Nephron progenitor cell (in vitro differentiated cells): ENCODE measurements around the gene CTDSPL.
"Not testable (repeated sequence)": the region's sequence is repeated elsewhere in the genome, so short reads cannot be mapped to it uniquely, and the experiment has no call there.

Experiments
- DNase-seq: peaks from one replicate; pipeline ENCODE4 v3.0.0; 2021
- H3K27ac Mint-ChIP-seq: 2 replicates; pipeline ENCODE4 v1.8.0; 2021; ENCODE audit warnings: mild to moderate bottlenecking, moderate library complexity, mixed read lengths
- H3K27me3 Mint-ChIP-seq: 2 replicates; pipeline ENCODE4 v1.8.0; 2021; ENCODE audit warnings: mild to moderate bottlenecking, low read depth, mixed read lengths; ENCODE audit not compliant: poor library complexity
- H3K36me3 Mint-ChIP-seq: 2 replicates; pipeline ENCODE4 v1.8.0; 2021; ENCODE audit warnings: low read depth, mixed read lengths
- H3K4me1 Mint-ChIP-seq: 2 replicates; pipeline ENCODE4 v1.8.0; 2021; ENCODE audit warnings: mixed read lengths
- H3K4me3 Mint-ChIP-seq: 2 replicates; pipeline ENCODE4 v1.8.0; 2021; ENCODE audit warnings: mild to moderate bottlenecking, moderate library complexity, mixed read lengths
- H3K9me3 Mint-ChIP-seq: 2 replicates; pipeline ENCODE4 v1.8.0; 2021; ENCODE audit warnings: mild to moderate bottlenecking, moderate library complexity, mixed read lengths
- TF ChIP-seq, protein P1 (sequence below): fragments of 200-600 bp; sonication (generic); IDR thresholded peaks from 2 replicates; pipeline ENCODE4 v1.5.0; 2021; ENCODE audit warnings: antibody characterized with exemption

CTDSPL gene, protein sequence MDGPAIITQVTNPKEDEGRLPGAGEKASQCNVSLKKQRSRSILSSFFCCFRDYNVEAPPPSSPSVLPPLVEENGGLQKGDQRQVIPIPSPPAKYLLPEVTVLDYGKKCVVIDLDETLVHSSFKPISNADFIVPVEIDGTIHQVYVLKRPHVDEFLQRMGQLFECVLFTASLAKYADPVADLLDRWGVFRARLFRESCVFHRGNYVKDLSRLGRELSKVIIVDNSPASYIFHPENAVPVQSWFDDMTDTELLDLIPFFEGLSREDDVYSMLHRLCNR

DNA sequence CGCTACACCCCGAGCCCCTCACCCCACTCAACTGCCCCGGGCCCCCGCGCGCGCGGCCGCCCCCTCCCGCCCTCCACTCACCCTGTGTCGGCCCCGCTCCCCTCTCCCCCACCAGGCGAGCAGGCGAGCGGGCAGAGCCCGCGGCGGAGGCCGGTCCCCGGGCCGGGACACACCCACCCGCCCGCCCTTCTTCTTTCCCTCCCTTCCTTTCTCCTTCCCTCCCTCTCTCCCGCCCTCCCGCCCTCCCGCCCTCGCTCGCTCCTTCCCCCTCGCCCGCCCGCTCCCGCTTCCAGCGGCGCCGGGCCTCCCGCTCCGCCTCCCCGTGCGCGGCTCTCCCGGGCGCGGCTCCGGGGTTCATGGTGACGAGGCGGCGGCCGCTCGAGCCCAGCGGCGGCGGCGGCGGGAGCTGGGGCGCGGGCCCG lies at the start of gene CTDSPL:
TSS of gene CTDSPL (plus strand) at position 261 of the 422 bp plus-strand sequence. CDS start 320 bp downstream, outside the sequence.
- DNase-seq: peak; percentile 70
- H3K9me3 Mint-ChIP-seq: peaks cover 17% of the 10 kb centered on the region
- H3K4me1 Mint-ChIP-seq: peaks cover 37% of the 10 kb centered on the region

DNA sequence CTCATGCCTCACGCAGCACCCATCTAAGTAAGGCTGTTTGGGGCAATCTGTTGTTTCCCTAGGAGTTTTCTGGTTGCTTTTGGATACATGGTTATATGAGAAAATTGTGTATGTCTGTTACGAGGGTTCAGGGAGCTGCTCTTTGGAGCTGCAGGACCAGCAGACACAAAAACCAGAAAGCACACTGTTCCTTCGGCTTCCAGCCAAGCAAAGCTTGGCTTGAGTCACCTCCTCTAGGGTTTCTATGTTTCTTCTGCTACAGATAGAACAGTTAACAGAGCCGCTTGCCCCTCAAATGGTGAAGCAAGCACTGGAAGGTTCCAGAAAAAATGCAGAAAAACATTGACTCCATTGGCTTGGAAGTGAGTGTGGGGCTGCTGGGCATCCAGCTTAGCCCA lies 49.2 kb upstream of the CTDSPL start:
- H3K9me3 Mint-ChIP-seq: peaks cover 3% of the 10 kb centered on the region
- H3K4me1 Mint-ChIP-seq: peaks cover 38% of the 10 kb centered on the region
- no peak overlapping the region for H3K4me3 Mint-ChIP-seq
- DNase-seq: no peak
- H3K36me3 Mint-ChIP-seq: peaks cover 51% of the 10 kb centered on the region
- no peak overlapping the region for H3K27ac Mint-ChIP-seq
- H3K27me3 Mint-ChIP-seq: peaks cover 3% of the 10 kb centered on the region
- TF ChIP-seq, protein P1, sequence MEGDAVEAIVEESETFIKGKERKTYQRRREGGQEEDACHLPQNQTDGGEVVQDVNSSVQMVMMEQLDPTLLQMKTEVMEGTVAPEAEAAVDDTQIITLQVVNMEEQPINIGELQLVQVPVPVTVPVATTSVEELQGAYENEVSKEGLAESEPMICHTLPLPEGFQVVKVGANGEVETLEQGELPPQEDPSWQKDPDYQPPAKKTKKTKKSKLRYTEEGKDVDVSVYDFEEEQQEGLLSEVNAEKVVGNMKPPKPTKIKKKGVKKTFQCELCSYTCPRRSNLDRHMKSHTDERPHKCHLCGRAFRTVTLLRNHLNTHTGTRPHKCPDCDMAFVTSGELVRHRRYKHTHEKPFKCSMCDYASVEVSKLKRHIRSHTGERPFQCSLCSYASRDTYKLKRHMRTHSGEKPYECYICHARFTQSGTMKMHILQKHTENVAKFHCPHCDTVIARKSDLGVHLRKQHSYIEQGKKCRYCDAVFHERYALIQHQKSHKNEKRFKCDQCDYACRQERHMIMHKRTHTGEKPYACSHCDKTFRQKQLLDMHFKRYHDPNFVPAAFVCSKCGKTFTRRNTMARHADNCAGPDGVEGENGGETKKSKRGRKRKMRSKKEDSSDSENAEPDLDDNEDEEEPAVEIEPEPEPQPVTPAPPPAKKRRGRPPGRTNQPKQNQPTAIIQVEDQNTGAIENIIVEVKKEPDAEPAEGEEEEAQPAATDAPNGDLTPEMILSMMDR: no peak

More for the DNA sequence above, at the start of gene CTDSPL:
- H3K27me3 Mint-ChIP-seq: no peaks in the 10 kb centered on the region
- H3K27ac Mint-ChIP-seq: peak within 1 kb of the TSS; percentile 84
- TF ChIP-seq, protein P1: no peak
- peaks cover 18% of the 10 kb centered on the region for H3K36me3 Mint-ChIP-seq
- peak within 1 kb of the TSS; percentile 92 for H3K4me3 Mint-ChIP-seq

DNA sequence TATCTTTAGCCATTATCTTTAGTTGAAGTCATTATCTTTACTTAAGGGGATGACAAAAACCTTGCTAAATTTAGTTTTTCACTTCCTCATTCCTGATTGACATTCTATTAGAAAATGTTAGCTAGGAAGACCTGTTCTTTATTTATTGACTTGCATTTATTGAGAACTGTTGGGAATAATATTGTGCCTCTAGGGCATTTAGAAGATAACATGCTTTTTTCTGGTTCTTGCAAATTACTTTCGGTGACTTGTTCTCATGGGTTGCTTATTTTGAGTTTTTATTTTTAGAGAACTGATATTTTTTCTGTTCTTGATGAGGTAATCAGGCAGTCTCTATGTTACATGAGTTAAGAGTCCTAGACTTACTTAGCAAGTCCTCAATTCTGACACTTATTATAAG lies 48.3 kb upstream of the CTDSPL start:
- H3K27me3 Mint-ChIP-seq: no peaks in the 10 kb centered on the region
- peaks cover 3% of the 10 kb centered on the region for H3K9me3 Mint-ChIP-seq
- no peak overlapping the region for H3K27ac Mint-ChIP-seq
- H3K4me1 Mint-ChIP-seq: peaks cover 31% of the 10 kb centered on the region
- DNase-seq: no peak
- H3K4me3 Mint-ChIP-seq: no peak overlapping the region
- peaks cover 47% of the 10 kb centered on the region for H3K36me3 Mint-ChIP-seq
- TF ChIP-seq, protein P1: no peak

DNA sequence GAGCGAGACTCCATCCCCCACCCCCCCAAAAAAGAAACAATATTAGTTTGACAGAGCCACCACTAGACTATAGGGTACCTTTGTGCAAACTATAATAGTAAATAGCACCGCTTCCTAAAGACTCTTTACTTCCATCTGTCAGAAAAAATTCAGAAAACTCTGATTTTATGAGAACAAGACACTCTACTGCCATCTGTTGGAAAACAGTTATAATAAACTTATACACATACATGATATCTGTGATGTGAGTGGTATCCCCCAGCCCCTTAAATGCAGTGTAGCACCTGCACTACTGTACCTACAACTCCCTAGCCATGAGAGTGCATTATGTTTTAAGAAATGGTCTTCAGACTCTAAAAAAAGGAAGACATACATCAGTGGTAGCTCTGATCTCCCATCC lies 47.1 kb upstream of the CTDSPL start:
- H3K9me3 Mint-ChIP-seq: peaks cover 3% of the 10 kb centered on the region
- peaks cover 31% of the 10 kb centered on the region for H3K4me1 Mint-ChIP-seq
- TF ChIP-seq, protein P1: peak; percentile 28
- peaks cover 47% of the 10 kb centered on the region for H3K36me3 Mint-ChIP-seq
- no peaks in the 10 kb centered on the region for H3K27me3 Mint-ChIP-seq
- no peak for DNase-seq
- no peak overlapping the region for H3K4me3 Mint-ChIP-seq
- no peak overlapping the region for H3K27ac Mint-ChIP-seq

DNA sequence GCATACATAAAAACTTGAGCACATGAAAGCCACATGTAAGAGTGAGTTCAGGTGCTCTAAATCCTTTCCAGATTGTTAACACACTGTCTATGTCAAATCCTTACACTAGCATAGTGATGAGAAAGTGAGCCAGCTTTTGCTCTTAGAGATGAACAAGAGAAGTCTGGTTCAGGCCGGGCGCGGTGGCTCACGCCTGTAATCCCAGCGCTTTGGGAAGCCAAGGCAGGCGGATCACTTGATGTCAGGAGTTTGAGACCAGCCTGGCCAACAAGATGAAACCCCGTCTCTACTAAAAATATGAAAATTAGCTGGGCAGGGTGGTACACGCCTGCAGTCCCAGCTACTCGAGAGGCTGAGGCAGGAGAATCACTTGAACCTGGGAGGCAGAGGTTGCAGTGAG lies 46.5 kb upstream of the CTDSPL start:
- H3K27me3 Mint-ChIP-seq, H3K9me3 Mint-ChIP-seq, DNase-seq, H3K4me3 Mint-ChIP-seq, H3K27ac Mint-ChIP-seq: not testable (repeated sequence)
- H3K4me1 Mint-ChIP-seq: peaks cover 25% of the 10 kb centered on the region
- peaks cover 47% of the 10 kb centered on the region for H3K36me3 Mint-ChIP-seq

DNA sequence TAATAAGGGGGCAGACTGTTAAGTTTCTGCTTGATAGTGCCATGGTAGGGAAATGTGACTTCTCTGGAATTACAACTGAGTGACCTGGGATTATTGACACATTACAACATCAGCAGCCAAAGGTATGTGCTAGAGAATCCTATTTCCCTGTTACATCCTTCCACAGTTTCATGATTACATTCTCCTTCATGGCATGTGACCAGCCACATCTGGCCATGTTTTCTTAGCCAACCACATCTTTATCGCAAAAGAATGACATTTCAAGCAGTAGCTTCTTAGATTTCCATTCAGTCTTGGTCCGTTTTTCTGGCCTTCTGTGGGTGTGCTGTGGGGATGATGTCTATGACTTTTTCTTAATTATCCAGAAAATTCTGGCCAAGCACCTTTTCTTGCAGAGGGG lies 45.4 kb upstream of the CTDSPL start:
- no peak overlapping the region for H3K4me3 Mint-ChIP-seq
- no peak for DNase-seq

More for the DNA sequence above, 45.4 kb upstream of the CTDSPL start:
- Mint-ChIP-seq H3K36me3 (peaks cover 56% of the 10 kb centered on the region), H3K4me1 (peaks cover 19% of the 10 kb centered on the region), H3K27ac (no peak overlapping the region), H3K27me3 (no peaks in the 10 kb centered on the region), H3K9me3 (peaks cover 3% of the 10 kb centered on the region)
- TF ChIP-seq, protein P1: no peak
